A549 (cell line): ENCODE measurements around the gene GCG. TPM values are rescaled to one million over a fixed set of nuclear protein-coding genes. Genes with fewer than 3 reads are reported as not detected.

Experiments used
- ATAC-seq, 2 experiments: fragments of 200-7000 bp in 1 of 2; fragments of >200 bp in 1 of 2; cut with Nextera tagmentation in 1 of 2; cut with Tn5 transposase in 1 of 2; 3 replicates each; pipeline versions ENCODE4 v1.8.0 to v1.9.1; 2018 to 2020; ENCODE audit warnings: mild to moderate bottlenecking in 1 of 2, moderate library complexity in 1 of 2
- CTCF ChIA-PET: fragments of 300-600 bp; sonication (Branson Sonifier 250); formaldehyde crosslinking; extraction: SDS; loops from one replicate; lab custom pipeline; 2021; ENCODE audit warnings: antibody characterized with exemption, inconsistent platforms; lab: Yijun Ruan, JAX
- POLR2A ChIA-PET: fragments of 350-600 bp; formaldehyde crosslinking; extraction: SDS; loops from one replicate; lab custom pipeline; 2021; ENCODE audit warnings: antibody characterized with exemption, inconsistent platforms; lab: Yijun Ruan, JAX
- DNase-seq, 2 experiments: peaks; one replicate each; pipeline versions ENCODE4 v3.0.0 to v3.0.0-alpha.2; 2011 to 2016; ENCODE audit warnings: low read depth in 1 of 2, low spot score in 1 of 2
- FAIRE-seq: peaks from 2 replicates; lab custom pipeline; 2011; peaks lifted over from hg19 to GRCh38; lab: Jason Lieb, UNC
- H3K27ac ChIP-seq, 2 experiments: fragments of >200 bp; sonication (Bioruptor Twin); formaldehyde crosslinking; 3 replicates each; pipeline ENCODE4 v1.5.1; 2016 to 2017
- H3K4me1 ChIP-seq: fragments of >200 bp; sonication (Bioruptor Twin); formaldehyde crosslinking; 3 replicates; pipeline ENCODE4 v1.6.1; 2016
- H3K4me2 ChIP-seq: fragments of >200 bp; sonication (Bioruptor Twin); formaldehyde crosslinking; 3 replicates; pipeline ENCODE4 v1.6.1; 2016
- H3K4me3 ChIP-seq: fragments of >200 bp; sonication (Bioruptor Twin); formaldehyde crosslinking; 3 replicates; pipeline ENCODE4 v1.5.1; 2016
- H3K9me3 ChIP-seq: fragments of >200 bp; sonication (Bioruptor Twin); formaldehyde crosslinking; 3 replicates; pipeline ENCODE4 v1.6.1; 2016
- ATOH8 ChIP-seq: fragments of 250-450 bp; sonication (Bioruptor Pico); IDR thresholded peaks from 2 replicates; pipeline ENCODE4 v1.5.0; 2020; ENCODE audit warnings: low read depth, mild to moderate bottlenecking, moderate library complexity
- BCL3 ChIP-seq: fragments of >200 bp; sonication (Bioruptor Twin); formaldehyde crosslinking; IDR thresholded peaks from 3 replicates; pipeline ENCODE4 v1.6.1; 2016
- BHLHE40 ChIP-seq: IDR thresholded peaks from 2 replicates; pipeline ENCODE4 v1.6.1; 2012; ENCODE audit warnings: low read depth, low read length, inconsistent platforms
- CBX2 ChIP-seq: fragments of 200-600 bp; sonication (generic); IDR thresholded peaks from 2 replicates; pipeline ENCODE4 v1.6.1; 2016; ENCODE audit warnings: low read depth, mild to moderate bottlenecking, borderline replicate concordance
- EHF ChIP-seq: fragments of 250-450 bp; sonication (Bioruptor Pico); IDR thresholded peaks from 2 replicates; pipeline ENCODE4 v1.5.0; 2020; ENCODE audit warnings: mild to moderate bottlenecking
- EHMT2 ChIP-seq: fragments of 200-600 bp; sonication (generic); IDR thresholded peaks from 2 replicates; pipeline ENCODE4 v1.6.1; 2016; ENCODE audit warnings: antibody characterized with exemption, low read depth, mild to moderate bottlenecking, moderate library complexity
- FOXS1 ChIP-seq: fragments of 250-450 bp; sonication (Bioruptor Pico); IDR thresholded peaks from 2 replicates; pipeline ENCODE4 v1.5.0; 2020; ENCODE audit warnings: mild to moderate bottlenecking, moderate library complexity
- GATA3 ChIP-seq: IDR thresholded peaks from 2 replicates; pipeline ENCODE4 v1.6.1; 2012; ENCODE audit warnings: borderline replicate concordance
- HMGXB4 ChIP-seq: fragments of 250-450 bp; sonication (Bioruptor Pico); IDR thresholded peaks from 2 replicates; pipeline ENCODE4 v1.5.0; 2021; ENCODE audit warnings: mild to moderate bottlenecking, moderate library complexity, borderline replicate concordance
- HOXA7 ChIP-seq: fragments of 250-450 bp; sonication (Bioruptor Pico); IDR thresholded peaks from 2 replicates; pipeline ENCODE4 v1.5.0; 2020; ENCODE audit warnings: mild to moderate bottlenecking, moderate library complexity
- HOXB13 ChIP-seq: fragments of 250-450 bp; sonication (Bioruptor Pico); IDR thresholded peaks from 2 replicates; pipeline ENCODE4 v1.5.0; 2020; ENCODE audit warnings: low read depth, mild to moderate bottlenecking, moderate library complexity
- HOXB5 ChIP-seq: fragments of 250-450 bp; sonication (Bioruptor Pico); IDR thresholded peaks from 2 replicates; pipeline ENCODE4 v1.5.0; 2020; ENCODE audit warnings: mild to moderate bottlenecking, moderate library complexity
- JUN ChIP-seq, 2 experiments: fragments of >200 bp; sonication (Bioruptor Twin); formaldehyde crosslinking; IDR thresholded peaks; 2 replicates in 1 of 2; 3 replicates in 1 of 2; pipeline ENCODE4 v1.6.1; 2016 to 2017
- JUNB ChIP-seq: fragments of >200 bp; sonication (Bioruptor Twin); formaldehyde crosslinking; IDR thresholded peaks from 2 replicates; pipeline ENCODE4 v1.6.1; 2016
- KDM1A ChIP-seq: fragments of 200-600 bp; sonication (generic); IDR thresholded peaks from 2 replicates; pipeline ENCODE4 v1.6.1; 2016; ENCODE audit warnings: low read depth, mild to moderate bottlenecking
- MAFK ChIP-seq: fragments of 450-650 bp; IDR thresholded peaks from 2 replicates; pipeline ENCODE4 v1.6.1; 2014; ENCODE audit not compliant: partially characterized antibody
- MAX ChIP-seq: IDR thresholded peaks from 2 replicates; pipeline ENCODE4 v1.6.1; 2012
- NFE2L2 ChIP-seq: fragments of 150-350 bp; conservative IDR thresholded peaks from 2 replicates; pipeline ENCODE4 v1.6.1; 2014; ENCODE audit warnings: low read length
- NPAS2 ChIP-seq: fragments of 250-450 bp; sonication (Bioruptor Pico); IDR thresholded peaks from 2 replicates; pipeline ENCODE4 v1.8.0; 2022; ENCODE audit warnings: mild to moderate bottlenecking, moderate library complexity, borderline replicate concordance
- NR3C1 ChIP-seq: fragments of >200 bp; sonication (Bioruptor Twin); formaldehyde crosslinking; IDR thresholded peaks from 3 replicates; pipeline ENCODE4 v1.6.1; 2017
- POLR2A ChIP-seq: IDR thresholded peaks from 2 replicates; pipeline ENCODE4 v1.6.1; 2012; ENCODE audit warnings: mild to moderate bottlenecking, low read length
- RCOR1 ChIP-seq: fragments of 150-350 bp; IDR thresholded peaks from 2 replicates; pipeline ENCODE4 v1.6.1; 2014; ENCODE audit warnings: antibody characterized with exemption, low read length, low read depth
- REST ChIP-seq: fragments of 200-600 bp; sonication (generic); IDR thresholded peaks from 2 replicates; pipeline ENCODE4 v1.6.1; 2016; ENCODE audit warnings: antibody characterized with exemption, mild to moderate bottlenecking, moderate library complexity
- RFX5 ChIP-seq: fragments of 450-650 bp; IDR thresholded peaks from 2 replicates; pipeline ENCODE4 v1.7.1; 2014; ENCODE audit warnings: antibody characterized with exemption, mild to moderate bottlenecking, moderate library complexity
- TFCP2L1 ChIP-seq: fragments of 250-450 bp; sonication (Bioruptor Pico); IDR thresholded peaks from 2 replicates; pipeline ENCODE4 v1.5.0; 2021; ENCODE audit warnings: mild to moderate bottlenecking
- ZFP36 ChIP-seq: fragments of 450-650 bp; IDR thresholded peaks from 2 replicates; pipeline ENCODE4 v1.6.1; 2014; ENCODE audit warnings: borderline replicate concordance; ENCODE audit not compliant: partially characterized antibody
- ZSCAN20 ChIP-seq: fragments of 250-450 bp; sonication (Bioruptor Pico); IDR thresholded peaks from 2 replicates; pipeline ENCODE4 v1.8.0; 2022; ENCODE audit warnings: mild to moderate bottlenecking, moderate library complexity
- whole genome bisulfite sequencing: methylation state at CpG from one replicate; pipeline ENCODE4 v1.1.6; 2017; ENCODE audit errors: missing lambda C conversion rate; 5-methylcytosine and 5-hydroxymethylcytosine counted together
- polyA plus RNA-seq, 4 experiments: library from polyadenylated mRNA; depleted of rRNA in 3 of 4; stranded (reverse); fragments of >200 nt; fragmentation: RNase III in 1 of 4; extraction: RNeasy Plus Mini Kit Qiagen cat#74134 plus additional on column Dnase treatment in 1 of 4; gene quantifications; 2 replicates in 3 of 4; 3 replicates in 1 of 4; pipeline ENCODE4 v1.2.3, GENCODE V29; 2011 to 2017

The GCG gene
- polyA plus RNA-seq, 2 of the 4 experiments (the other 2 are of a cell fraction), result not detected

- no peak overlapping the region for H3K4me3 ChIP-seq
- FAIRE-seq, result no peak
- CTCF ChIA-PET, result no interaction called here
- no peak overlapping the region for H3K4me2 ChIP-seq
- H3K4me1 ChIP-seq, result no peaks in the 10 kb centered on the region
- POLR2A ChIA-PET, result no interaction called here
- 39% methylated on average over 5 of the region's 5 CpGs for WGBS
- TF ChIP-seq HOXB13 (no peak), ZFP36 (no peak), NFE2L2 (no peak), EHF (CRISPR knock-in tag) (no peak), NPAS2 (no peak), MAFK (no peak), POLR2A (no peak), JUN (IDR thresholded peaks at IDR 0.05) (no peak), EHMT2 (no peak), HOXB5 (CRISPR knock-in tag) (no peak), HMGXB4 (CRISPR knock-in tag) (no peak), ZSCAN20 (no peak), BHLHE40 (no peak), RCOR1 (no peak), REST (no peak)
- H3K27ac ChIP-seq, result no peak overlapping the region
- no peak for ATAC-seq
- DNase-seq, result no peak
- no peaks in the 10 kb centered on the region for H3K9me3 ChIP-seq
Observed at GRCh38 chr2:162174746-162175145, 22.7 kb upstream of the GCG start.

GRCh38 chr2:162172802-162173370 is 20.8 kb upstream of the GCG start:
- CTCF ChIA-PET, result interaction anchor here (1.6 kb wide), 1 partner anchor 9 kb away, joined by 3 read pairs; no protein-coding TSS in a partner anchor
- 37% methylated on average over 1 of the region's 1 CpG for WGBS

More at GRCh38 chr2:162172802-162173370, 20.8 kb upstream of the GCG start:
- POLR2A ChIA-PET, result no interaction called here
- FAIRE-seq, result no peak
- Histone ChIP-seq H3K4me3 (no peak overlapping the region), H3K4me1 (no peaks in the 10 kb centered on the region)
- no peak for DNase-seq
- TF ChIP-seq NR3C1, result no peak
- no peak for TF ChIP-seq HOXB5 (CRISPR knock-in tag)
- TF ChIP-seq KDM1A, result no peak
- TF ChIP-seq JUNB, result no peak
- TF ChIP-seq TFCP2L1, result no peak
- no peak for TF ChIP-seq BCL3
- no peak for TF ChIP-seq HOXB13
- no peak for TF ChIP-seq ZSCAN20
- TF ChIP-seq FOXS1 (CRISPR knock-in tag), result no peak
- TF ChIP-seq MAX, result no peak
- no peak for TF ChIP-seq ATOH8
- no peak for TF ChIP-seq GATA3
- no peak for TF ChIP-seq CBX2
- TF ChIP-seq HOXA7, result no peak
- TF ChIP-seq RFX5, result no peak
- TF ChIP-seq, all 56 proteins: peak for 0
- no peaks in the 10 kb centered on the region for H3K9me3 ChIP-seq
- no peak overlapping the region for H3K4me2 ChIP-seq
- no peak for ATAC-seq
- no peak overlapping the region for H3K27ac ChIP-seq
